CD4-positive, alpha-beta T cell treated with Interleukin-4 for 4 hours (primary cell): ENCODE measurements around the gene ANKRD39.
A peak's percentile ranks its signal among the peaks of the same experiment; 100 is the strongest.
"Not testable (repeated sequence)": the region's sequence is repeated elsewhere in the genome, so short reads cannot be mapped to it uniquely, and the experiment has no call there.

Experiments
- DNase-seq: peaks from one replicate; pipeline ENCODE4 v3.0.0-alpha.2; 2020

The ANKRD39 gene, protein sequence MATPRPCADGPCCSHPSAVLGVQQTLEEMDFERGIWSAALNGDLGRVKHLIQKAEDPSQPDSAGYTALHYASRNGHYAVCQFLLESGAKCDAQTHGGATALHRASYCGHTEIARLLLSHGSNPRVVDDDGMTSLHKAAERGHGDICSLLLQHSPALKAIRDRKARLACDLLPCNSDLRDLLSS

DNA sequence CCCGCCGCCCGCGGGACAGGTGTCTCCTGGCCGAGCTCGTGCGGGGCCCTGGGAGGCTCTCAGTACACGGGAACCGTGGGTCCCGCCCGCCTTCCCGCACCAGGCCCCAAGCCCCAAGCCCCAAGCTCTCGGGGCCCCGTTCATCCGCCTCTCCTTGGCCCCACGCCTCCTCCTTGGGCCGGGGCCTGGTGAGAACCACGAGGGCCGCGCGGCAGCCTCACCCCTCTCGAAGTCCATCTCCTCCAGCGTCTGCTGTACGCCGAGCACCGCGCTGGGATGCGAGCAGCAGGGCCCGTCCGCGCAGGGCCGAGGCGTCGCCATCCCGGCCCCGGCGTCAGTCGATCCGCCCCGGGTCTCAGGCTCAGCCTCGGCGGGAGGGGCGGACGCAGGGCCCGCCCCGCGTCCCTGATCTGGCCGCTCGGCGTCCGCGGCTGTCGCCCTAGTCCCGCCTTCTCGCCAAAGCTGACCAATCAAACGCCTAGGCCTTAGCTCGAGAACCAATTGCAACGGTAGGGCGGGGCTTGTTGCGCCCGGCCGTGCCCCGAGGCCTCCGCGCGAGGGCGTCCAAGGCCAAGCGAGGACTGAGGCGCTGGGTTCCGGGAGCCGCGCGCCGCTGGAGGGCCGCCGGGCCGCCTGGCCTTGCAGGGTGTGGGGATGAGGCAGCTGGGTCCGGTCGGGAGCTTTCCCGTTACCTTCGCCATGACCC is at the start of gene ANKRD39:
TSS of gene ANKRD39 (minus strand) at position 350 of the 706 bp plus-strand sequence. CDS start at position 321, 29 bp downstream.
- DNase-seq: peak; percentile 97

GRCh38 chr2:96906729-96907114 is 48.9 kb upstream of the ANKRD39 start:
- no peak for DNase-seq

- DNase-seq: no peak
These were observed 46.0 kb upstream of the ANKRD39 start for GRCh38 chr2:96903815-96904214.

- DNase-seq: no peak
These were observed 45.5 kb upstream of the ANKRD39 start for GRCh38 chr2:96903318-96903717.

GRCh38 chr2:96900237-96900636 is 42.4 kb upstream of the ANKRD39 start:
- no peak for DNase-seq

- no peak for DNase-seq
These were observed 41.6 kb upstream of the ANKRD39 start for GRCh38 chr2:96899413-96899741.

DNA sequence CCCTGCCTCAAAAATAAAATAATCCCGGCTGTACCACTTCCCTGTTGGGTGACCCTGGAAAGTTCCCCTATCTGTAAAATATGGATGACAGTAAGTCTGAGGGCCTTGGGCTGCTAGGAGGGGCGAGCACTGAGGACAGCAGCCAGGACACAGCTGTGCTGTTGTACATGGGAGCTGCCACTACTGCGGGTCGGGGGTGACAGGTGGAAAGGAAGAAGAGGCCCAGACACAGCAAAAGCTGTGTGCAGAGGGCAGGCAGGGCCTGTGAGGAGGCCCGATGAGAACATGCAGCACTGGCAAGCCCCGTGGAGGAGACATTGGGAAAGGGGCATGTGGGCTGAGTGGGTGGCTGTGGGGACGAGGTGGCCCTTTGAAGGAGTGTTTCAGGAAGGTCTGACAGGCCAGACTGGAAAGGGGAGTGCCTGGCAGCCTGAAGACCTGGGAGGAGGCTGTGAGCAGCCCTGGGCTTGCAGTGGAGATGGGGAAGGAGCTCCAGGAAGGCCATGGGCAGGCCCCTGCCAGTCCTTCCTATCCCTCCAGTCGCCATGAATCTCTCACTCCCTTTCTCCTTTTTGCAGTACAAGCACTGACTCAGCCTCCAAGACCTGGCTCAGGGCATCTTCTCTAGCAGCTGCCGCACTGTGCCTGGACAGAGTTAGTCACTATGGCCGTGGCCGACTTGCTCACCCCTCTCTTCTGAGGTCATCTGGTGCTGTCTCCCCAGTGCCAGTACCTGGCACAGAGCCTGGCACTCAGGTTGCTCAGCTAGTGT is 41.0 kb upstream of the ANKRD39 start:
- no peak for DNase-seq

GRCh38 chr2:96898135-96898505 is 40.3 kb upstream of the ANKRD39 start:
- DNase-seq: no peak

- no peak for DNase-seq
These were observed 39.8 kb upstream of the ANKRD39 start for GRCh38 chr2:96897491-96898134.

GRCh38 chr2:96895746-96896651 is 38.2 kb upstream of the ANKRD39 start:
- DNase-seq: peak; percentile 34

DNA sequence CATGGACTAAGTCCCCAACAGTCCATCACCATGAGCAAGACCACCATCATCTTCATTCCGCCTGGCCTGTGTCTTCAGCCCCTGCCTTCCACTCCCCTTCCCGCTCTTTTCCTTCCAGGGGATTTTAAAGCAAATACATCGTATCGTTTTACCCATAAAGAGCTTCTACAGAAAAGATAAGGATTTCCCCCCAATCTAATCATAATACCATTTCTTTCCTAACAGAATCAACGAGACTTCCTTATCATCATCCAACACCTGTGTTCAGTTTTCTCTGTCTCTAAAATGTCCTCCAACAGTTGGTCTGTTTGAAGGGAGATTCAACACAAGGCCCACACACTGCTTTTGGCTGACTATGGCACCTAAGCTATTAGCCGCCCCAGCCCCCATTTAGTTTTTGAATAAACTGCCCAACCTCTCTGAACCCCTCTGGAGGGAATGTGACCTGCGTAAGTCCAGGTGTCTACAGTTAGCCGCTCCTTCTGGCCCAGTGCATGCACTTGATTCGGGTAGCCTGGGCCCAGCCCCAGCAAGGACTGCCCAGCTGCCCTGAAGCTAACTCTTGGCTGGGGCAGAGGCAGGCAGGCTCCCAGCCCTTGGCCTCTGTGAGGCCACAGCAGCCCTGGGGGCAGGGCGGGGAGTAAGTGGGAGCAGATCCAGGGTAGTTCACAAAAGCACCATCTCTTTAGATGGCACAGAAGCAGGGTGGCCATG is 37.4 kb upstream of the ANKRD39 start:
- DNase-seq: no peak

DNA sequence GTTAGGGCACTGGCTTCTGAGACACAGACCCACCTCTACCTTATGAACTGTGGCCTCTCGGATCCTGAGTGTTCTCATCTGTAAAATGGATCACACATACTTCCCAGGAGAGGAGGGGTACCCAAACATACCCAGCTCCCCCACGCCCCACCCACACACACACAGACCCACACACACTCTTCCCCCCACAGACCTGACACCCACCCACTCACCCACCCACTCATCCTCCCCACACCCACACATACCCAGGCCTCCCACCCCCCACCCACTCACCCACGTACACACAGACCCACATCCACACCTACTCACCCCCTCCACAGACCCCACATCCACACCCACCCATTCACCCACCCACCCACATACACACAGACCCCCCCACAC is 36.3 kb upstream of the ANKRD39 start:
- no peak for DNase-seq

DNA sequence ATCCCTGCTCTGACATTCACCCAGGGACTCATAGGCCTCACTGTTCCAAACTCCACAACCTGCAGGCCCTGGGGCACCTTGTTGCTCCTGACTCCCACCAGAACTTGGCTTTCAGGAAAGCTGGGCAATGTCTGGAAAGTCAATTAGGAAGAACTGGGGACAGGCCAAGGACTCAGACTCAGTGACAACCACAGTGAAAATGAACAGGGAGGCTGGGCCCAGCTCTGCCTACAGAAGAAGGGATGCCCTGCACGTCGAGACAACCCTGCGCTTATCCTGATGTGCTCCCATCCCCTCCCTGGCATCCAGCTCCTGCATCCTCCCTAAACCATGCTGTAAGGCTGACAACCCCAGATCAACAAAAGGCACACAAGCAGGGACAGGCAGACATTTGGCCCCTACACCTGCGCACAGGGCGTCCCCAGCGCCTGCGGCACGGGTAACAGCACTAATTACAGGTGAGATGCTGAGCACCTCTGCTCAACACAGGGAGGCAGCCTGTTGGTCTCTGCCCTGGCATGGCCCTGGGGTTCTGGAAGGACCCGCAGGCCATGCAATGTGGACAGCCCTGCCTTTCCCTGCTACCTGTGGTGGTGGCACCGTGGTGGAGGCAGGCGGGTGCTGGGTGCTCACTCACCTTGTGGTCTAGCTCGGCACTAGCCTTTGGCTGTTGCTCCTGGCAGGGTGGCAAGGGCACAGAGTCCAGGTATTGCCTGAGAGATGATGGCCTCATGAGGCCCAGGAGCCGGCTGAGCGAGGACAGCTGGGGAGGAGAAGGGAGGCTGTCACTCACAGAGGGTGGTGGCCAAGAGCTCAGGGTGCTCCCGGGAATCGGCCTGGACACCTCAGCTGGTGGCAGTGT is 35.7 kb upstream of the ANKRD39 start:
- no peak for DNase-seq

DNA sequence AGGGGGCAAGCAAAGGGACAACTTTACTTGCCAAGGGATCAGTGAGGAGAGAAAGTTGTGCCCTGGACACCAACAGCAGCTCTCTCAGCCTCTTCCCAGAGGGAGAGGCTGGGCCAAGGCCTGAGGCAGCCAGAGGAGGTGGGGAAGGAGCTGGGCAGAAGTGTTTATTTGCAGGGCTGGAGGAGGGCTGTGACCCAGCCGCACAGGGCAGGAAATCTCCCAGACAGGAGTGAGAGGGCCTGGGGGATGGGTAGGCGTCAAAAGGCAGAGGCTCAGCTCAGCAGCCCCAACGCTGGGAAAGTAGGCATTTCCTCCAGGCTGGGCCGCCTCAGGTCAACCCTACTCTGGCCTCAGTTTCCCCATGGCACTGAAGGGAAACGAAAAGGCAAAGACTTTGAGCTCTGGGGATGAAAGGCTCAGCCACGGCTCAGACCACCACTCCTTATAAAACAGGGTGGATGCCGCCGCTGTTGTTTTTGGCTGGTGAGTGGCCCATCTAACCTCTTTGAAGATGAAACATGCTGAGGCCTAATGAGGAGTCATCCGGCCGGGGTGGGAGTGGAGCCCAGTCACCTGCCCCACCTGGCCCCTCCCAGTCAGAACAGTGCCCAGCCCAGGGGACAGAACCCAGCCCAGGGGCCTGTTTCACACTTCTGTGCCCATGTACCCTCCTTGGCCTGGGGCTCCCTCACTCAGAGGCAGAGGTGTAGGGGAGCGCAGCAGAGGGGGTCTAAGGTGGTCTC is 33.9 kb upstream of the ANKRD39 start:
- DNase-seq: no peak

GRCh38 chr2:96890726-96891385 is 33.0 kb upstream of the ANKRD39 start:
- no peak for DNase-seq

DNA sequence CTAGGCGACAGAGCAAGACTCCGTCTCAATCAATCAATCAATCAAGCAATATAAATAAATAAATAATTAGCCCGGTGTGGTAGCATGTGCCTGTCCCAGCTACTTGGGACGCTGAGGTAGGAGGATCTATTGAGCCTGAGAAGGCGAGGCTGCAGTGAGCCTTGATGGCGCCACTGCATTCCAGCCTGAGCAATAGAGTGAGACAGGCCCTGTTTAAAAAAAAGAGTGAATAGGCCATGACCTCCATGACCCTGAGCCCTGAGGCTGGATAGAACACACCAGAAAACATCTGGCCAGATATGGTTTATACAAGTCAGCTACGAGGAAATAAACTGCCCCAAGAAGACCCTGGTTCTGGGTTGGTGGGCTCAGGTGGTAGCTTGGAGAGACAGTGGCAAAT is 32.4 kb upstream of the ANKRD39 start:
- DNase-seq: no peak

GRCh38 chr2:96889502-96889901 is 31.7 kb upstream of the ANKRD39 start:
- DNase-seq: not testable (repeated sequence)

GRCh38 chr2:96888072-96889011 is 30.5 kb upstream of the ANKRD39 start:
- no peak for DNase-seq
